GM19023 (cell line): ENCODE measurements around the gene FAM72A.
"Not testable (repeated sequence)": the region's sequence is repeated elsewhere in the genome, so short reads cannot be mapped to it uniquely, and the experiment has no call there.

Source experiments
- ATAC-seq: cut with Tn5 transposase; IDR thresholded peaks from one replicate; pipeline ENCODE4 v1.9.1; 2021; ENCODE audit warnings: mild to moderate bottlenecking, moderate library complexity; ENCODE audit not compliant: unreplicated experiment

The FAM72A gene

DNA sequence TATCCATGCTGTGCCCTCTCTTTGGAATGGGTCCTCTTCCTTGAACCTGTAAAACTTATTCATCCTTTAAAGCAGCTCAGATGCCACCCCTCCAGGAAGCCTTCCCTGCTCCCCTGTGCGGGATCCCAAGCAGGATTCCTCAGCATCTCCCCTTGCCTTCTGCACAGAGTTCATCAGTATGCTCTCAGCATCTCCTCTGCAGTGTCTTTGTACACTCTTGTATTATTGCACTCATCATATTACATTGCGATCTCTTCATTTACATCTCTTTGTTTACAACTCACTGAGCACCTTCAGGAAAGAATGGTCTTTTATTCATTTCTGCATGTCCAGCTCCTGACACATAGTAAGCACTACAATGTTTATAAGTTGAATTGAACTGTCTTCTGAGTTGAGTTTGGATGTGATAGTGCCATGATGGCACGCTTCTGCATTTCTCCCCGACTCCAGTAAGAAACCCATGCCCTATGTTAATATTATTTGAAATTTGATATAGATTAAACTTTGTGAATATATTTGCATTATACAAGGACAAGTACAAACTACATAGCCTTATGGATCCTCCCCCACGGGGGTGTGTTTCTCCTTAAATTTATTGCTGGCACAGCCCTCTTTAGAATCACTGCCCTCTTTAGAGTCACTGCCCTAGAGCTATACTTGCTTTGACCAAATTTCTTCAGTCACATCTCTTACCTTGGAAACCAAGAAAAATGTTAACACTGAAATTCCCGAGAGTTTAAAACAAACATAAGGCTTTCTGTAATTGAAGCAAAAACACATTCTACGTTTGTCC, 13.2 kb upstream of the FAM72A start:
- ATAC-seq, result not testable (repeated sequence)

DNA sequence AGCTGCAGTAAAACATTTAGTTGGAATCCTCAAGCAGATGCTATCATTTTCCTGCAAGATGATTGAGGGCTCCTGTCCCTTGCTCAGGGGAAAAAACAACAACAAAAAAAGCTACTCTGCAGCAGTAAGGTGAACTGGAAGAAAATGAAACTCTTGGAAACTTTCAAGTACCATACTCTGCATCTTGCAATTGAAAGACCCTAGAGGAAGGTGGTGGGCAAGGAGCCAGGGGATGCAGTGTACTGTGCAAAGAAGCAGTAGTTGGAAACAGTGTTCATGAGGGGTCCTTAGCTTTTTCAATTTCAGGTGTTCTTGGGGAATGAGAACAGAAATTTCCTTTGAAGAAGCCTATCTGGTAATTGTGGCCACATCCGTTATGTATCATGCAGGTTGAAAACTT, 8.2 kb upstream of the FAM72A start:
- not testable (repeated sequence) for ATAC-seq

DNA sequence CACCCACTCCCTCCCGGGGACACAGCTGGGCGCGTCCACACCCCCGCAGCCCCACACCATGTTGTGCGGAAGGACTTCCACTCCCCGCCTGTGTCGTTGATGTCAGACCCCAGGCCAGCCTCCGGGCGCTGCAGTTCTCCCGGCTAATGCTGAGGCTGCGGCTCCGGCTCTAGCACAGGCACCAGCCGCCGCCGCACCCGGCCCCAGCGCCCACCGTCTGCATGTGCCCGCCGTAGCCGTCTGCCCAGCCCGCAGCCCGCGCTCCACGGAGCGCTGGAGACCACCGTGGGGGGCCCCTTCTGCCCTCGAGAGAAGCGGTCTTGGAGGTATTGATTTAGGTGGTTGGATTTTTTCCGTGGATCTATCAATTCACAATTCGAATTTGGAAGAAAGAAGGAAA, 2.9 kb upstream of the FAM72A start:
- not testable (repeated sequence) for ATAC-seq

DNA sequence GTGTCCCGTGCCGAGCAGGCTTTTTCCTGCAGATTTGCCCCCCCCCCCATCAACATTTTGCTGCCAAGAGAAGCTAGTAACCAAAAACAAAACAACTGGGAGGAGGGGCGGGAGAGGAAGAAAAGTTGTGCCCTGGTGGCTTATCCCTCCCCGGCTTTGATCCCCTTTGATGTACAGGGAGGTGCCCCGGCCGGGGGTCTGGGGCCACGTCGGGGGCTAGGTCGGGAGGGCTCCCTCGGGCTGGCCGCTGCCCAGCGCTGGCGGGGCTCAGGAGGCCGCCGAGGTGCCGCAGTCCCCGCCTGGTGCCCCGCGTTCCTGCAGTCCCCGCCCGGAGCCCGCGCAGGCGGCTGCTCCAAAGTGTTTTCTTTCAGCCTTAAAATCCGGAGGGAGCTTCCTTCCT, 2.2 kb upstream of the FAM72A start:
- ATAC-seq, result not testable (repeated sequence)

DNA sequence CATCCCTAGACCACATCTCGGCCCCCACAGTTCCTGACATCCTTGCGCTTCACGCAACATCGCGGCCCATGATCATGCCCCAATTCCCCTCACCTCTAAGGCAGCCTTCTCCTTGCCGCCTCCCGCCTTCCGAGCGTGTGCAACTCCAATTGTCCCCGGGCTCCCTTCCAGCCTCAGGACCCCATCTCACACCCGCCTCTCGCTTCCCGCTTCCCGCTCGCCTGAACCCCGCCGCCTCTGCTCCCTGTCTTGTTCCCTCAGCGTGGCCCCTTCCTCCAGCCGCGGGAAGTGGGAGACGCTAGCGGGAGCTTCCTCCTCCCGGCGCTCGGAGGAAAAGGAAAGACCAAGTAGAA, 1.5 kb upstream of the FAM72A start:
- ATAC-seq, result not testable (repeated sequence)

DNA sequence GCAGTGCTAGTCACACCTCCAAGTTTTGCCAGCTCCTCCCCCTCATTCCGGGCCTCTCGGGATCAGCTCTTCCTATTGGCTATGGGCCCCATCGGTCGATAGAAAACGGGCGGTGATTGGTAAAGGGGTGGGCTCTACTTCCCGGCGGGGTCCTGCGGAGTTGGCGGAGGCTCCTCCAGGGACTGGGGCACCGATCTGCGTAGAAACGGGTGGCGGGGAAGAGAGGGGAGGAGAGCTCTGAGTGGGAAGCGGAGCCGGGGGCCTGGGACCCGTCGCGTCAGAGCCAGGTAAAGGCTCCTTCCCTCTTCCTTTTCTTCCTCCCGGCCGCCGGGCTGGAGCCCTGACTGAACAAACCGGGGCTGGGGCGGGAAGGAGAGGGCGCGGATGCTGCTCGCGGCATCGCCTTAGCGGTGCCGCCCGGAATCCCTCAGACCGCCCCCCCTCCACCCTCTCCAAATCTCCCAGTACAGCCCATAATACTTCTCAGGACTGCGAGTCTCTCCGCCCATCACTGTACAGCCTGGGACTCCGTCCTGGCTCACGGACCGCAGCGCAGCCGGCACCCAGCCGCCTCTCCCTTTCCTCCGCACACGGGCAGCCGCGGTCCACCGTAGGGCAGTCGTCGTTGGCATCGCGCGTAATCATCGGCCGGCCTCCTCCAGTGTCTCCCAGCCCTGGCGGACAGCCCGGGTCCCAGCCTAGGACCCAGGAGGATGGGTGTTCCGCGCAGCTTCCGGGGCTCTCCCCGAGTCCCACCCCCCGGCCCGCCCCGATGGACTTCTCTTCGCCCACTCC, 922 bp upstream of the FAM72A start, which contains the start of gene SRGAP2:
Gene SRGAP2 (plus strand): TSS at position 178 of the 795 bp plus-strand sequence. CDS start 2,430 bp downstream, outside the sequence.
- peak; percentile 2 for ATAC-seq

DNA sequence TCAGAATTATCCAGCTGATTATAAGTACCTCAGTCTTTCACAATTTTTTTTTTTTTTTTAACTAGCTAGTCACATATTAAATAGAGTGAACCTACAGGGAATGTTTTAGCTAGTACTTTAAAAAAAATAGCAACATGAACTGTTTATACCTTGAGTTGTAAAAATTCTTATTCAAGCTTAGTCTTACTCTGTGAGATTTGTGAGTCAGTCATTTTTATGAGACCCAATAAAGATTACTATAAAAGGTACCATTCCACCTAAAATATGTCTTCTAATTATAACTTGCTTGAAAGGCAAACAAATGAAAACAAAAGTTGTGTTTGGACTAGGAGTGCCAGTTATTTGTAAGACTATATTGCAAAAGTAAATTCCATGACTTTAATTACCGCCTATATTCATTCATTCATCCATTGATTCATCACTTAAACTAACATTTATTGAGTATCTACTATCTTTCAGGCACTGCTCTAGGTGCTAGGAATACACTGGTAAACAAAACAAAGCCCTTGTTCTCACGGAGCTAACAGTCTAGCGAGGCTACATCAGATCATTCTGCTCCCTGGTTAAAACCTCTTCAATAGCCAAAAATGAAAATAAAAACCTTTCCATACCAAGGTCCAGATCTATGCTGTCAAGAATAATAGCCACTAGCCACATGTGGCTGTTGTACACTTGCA, 5.8 kb downstream of the FAM72A start:
- not testable (repeated sequence) for ATAC-seq

DNA sequence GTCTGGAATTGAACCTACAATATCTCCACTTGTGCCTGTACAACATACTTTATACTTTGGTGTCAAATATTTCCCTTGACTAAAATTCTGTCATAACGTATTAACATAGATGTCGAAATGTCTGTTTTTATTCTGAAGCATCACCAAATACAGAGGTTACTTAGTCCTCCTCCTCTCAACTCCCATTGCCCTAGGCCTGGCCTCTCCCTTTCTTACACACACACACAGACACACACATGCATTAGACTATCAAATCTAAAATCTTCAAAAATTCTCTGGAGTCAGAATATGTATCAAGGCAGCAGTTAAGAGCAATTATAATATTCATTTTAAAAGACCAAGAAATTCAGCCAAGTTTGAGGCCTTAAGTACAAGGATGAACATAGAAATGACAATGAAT, 7.5 kb downstream of the FAM72A start:
- not testable (repeated sequence) for ATAC-seq

DNA sequence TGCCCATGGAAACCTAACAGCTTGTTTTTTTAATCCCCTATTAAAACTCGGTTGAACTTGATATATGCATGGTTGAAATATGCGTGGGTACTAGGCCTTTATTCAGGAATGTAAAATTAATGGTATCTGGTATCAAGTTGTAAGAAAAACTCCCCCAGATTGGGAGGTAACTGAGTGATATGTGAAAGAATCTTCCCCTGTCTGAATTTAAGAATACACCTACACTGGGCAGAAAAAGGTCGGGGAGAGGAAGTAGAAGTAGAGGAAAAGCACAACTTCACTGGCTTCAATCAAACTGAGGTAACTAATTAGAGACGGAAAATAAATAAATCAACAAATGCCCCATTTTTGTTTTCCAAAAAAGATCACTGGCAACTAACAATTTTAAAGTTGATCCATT, 15.8 kb downstream of the FAM72A start:
- ATAC-seq, result not testable (repeated sequence)

DNA sequence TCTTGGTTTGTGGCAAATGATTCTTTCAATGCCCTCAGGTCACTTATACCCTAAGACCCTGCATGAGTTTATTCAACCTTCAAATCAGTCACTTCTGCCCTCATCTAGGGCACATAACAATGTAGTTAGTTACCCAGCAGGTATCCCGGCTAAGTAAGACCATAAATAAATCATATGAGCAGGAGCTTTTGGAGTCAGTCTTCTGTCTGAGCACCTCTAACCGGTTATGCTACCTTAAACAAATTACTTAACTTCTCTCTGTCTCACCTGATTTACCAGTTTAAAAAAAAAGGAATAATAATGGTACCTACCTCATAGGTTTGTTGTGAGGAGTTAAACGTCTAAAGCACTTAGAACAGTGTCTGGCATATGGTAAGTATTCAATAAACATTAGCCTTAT, 16.9 kb downstream of the FAM72A start:
- not testable (repeated sequence) for ATAC-seq

DNA sequence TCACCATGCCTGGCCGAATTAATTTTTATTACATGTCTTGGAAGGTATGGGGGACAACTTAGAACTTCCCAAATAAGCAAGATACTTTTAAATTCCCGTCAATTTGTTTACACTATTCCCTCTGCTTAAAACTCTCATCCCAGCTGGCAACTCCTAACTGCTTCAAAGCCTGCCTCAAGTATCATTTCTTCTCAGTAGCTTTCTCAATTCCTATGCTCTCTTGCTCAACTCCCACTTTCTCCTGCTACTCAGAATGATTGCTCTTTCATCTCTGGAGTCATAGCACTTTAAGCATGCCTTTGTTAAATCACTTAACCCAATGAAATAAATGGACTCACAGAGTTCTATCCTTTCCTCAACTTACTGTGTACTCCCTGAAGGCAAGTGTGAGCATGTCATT, 18.9 kb downstream of the FAM72A start:
- not testable (repeated sequence) for ATAC-seq

DNA sequence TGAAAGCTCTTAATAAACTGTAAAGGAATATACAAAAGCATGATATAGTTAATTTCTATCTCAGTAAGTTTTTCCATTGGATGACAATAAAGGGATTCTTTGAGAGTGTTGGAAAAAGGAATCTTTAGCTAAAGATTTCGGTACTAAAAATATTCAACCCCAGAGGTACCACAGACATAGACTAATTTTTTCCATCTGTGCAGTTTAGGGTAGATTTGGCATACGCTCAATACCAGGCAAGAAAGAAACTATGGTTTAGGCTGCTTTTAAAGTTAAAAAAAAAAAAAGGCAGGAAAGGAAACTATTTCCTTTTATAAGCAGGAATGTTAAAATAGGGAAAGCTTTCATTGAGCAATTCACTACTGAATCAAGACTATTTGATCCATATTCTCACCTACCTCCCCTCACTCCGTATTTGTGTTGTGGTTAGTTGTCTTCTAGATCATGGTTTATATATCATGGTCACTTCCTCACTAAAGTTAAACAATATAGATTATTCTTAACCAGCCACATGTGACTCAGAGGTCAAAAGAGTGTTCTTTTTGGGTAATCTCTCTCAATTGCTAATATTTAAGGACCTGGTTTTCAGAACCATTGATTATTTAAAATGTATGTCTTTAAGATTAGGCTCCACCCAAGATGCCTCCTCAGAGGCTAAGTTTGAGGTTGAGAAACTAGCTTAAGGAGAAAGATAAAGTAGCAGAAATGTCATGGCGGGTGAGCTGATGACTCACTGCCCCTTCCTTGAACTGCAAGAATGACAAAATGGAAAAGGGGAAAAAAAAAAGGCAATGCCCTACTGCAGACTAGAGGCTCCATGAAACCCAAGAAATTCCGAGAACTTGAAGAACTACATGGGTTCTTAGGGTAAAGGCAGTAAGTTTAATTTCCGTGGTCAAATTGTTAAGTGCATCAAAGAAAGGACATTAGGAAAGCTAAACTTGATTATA, 20.0 kb downstream of the FAM72A start:
- ATAC-seq, result not testable (repeated sequence)

DNA sequence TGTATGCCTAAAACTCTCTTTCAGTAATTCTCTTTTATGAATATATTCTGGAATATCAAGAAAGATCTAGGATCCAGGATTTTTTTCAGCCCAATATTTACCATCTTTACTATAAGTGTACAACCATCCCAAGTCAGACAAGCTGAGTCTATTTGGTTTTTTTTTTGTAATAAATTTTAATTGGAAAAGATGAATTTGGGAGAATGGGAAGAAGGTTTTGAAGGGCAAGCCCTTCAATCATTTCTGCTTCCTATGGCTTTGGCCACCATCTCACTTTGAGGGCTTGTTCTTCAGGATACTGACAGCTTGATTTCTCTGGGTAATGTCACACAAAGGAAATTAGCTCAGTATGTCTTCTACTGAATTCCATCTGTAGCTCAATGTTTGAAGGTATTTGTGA, 23.0 kb downstream of the FAM72A start:
- not testable (repeated sequence) for ATAC-seq

DNA sequence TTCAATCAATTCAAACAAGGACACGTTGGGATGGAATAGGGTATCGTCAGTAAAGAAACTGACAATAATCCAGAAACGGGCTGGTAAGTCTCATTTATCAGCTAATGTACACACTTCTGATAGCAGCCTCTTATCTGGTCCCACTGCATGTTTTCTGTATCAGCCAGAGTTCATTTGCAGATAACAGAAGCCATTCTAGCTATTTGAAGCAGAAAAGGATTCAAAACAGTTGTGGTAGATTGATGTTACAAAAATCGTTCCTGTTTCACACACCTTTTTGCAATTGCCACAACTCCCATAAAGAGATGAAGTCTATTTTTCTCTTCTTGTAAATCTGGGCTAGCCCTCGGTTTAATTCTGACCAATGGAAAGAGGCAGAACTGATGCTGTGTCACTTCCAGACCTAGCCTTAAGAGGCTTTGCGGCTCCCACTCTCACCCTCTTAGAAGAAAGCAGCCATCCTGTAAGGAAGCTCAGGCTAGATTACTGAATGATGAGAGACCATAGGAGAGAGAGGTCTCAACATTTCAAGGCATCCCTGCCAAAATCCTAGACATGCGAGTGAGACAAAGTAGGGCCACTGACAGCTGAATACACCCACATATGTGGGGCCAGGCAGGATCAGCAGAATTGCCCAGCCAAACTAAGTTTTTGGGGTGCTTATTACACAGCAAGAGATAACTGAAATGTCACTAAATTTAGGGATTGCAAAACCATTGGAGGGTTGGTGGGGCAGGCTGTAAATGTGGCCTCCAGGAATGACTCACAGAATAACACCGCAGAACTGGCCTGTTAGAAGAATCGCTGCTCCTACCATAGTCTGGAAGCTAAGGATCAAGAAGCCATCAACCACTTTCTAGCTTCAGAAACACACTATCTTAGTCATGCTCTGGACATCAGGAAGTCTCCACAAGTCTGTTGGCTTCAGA, 24.3 kb downstream of the FAM72A start:
- not testable (repeated sequence) for ATAC-seq

DNA sequence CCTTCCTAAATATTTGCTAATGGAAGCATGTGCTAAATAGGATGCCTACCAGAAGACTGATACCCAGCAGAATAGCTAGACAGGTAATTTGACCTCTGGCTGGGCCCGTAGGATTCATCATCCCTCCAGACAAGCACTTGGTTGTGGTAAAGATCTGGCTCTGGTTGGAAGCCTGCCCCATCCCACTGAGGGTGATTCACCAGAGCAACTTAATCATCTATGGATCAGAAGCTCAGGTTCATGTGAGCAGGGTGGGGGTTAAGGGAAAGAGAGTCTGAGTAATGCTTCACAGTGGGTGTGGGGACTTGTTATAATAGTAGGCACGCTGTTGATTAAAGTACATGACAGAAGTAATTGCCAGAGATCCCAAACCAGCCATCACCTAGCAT, 26.5 kb downstream of the FAM72A start:
- not testable (repeated sequence) for ATAC-seq

DNA sequence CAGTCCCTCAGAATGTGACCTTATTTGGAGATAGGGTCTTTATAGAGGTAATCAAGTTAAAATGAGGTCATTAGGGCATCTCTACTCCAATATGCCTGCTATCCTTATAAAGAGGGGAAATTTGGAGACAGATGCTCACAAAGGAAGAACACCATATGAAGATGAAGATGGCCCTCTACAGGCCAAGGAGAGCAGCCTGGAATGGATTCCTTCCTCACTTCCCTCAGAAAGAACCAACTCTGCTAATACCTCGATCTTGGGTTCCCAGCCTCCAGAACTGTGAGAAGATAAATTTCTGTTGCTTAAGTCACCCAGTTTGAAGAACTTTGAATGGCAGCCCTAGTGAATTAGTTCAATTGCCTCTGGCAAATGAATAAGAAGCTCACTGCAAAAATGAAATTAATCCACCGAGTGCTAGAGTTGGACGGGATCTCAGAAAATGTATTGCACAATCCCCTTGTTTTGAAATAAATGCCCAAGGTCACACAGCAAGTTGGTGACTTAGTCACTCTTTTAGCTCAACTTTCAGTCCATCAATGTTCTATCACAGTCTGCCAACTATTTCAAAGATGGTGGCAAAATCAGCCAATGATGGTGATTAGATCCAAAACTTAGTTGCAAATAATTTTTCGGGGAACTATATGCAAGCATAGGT, 27.1 kb downstream of the FAM72A start:
- not testable (repeated sequence) for ATAC-seq

DNA sequence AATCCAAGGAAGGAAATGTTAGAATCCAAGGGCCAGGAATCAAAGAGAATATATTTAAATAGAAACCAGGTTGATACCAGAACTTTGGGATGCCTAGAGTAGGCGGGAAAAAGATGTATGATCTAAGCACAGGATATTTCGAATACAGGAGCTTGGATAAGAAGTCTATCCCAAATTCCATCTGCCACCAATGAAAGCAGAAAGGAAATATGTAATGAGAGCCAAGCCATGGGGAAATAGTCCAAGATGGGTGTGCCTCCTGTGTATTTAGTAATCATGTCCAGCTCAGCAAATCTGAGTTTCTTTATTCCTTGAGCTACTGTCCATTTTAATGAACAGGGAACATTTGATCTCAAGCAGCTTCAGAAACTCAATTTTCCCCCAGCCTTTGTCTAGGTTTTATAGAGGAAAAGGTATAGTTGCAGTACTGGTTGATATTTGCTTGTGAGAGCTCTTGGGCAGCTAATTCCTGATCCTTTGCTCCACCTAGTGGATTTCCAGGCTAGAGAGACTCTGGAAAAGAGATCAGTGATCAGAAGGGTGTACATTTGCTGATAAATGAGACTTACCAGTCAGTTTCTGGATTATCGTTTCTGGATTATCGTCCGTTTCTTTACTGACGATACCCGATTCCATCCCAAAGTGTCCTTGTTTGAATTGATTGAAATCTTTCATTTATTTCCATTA, 28.3 kb downstream of the FAM72A start:
- ATAC-seq, result not testable (repeated sequence)

DNA sequence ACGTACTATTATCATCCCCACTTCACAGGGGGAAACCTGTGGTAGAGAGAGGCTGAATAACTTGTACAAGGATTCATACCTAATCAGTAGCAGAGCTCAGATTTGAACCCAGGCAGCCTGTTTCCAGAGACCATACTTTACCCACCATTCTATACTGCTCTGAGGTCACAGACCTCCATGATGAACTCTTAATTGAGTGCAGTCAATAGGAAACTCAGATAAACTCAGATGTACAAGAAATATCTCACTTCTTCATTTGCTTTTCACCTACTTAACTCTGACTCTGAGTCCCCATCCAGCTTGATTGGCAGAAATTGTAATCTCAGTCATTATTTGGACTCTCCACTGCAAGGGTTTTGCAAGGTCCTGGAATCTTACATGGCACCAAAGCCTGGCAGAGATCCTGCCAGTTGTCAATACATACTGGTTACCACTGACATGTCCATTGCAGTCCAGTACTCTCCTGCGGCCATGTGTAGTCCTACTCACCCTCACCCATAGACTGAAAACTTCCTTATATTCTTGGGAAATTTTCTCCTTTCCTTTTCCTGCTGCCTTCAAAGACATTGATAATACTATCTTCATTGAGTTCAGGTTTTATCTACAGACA, 29.4 kb downstream of the FAM72A start:
- ATAC-seq, result not testable (repeated sequence)
